Esophagus muscularis mucosa (tissue), 3 donors: ENCODE data around the gene SSTR5.

Experiments used
- CTCF ChIP-seq, 3 experiments: fragments of 200-600 bp in 2 of 3; fragments of 450-650 bp in 1 of 3; sonication (generic) in 2 of 3; IDR thresholded peaks; one replicate each; pipeline ENCODE4 v1.5.1; 2017 to 2019; ENCODE audit warnings: antibody characterized with exemption in 3 of 3, mild to moderate bottlenecking in 2 of 3, moderate library complexity in 1 of 3
- POLR2A ChIP-seq: fragments of 450-650 bp; IDR thresholded peaks from one replicate; pipeline ENCODE4 v1.6.1; 2017; ENCODE audit warnings: antibody characterized with exemption, moderate library complexity, mild to moderate bottlenecking, low read depth

DNA sequence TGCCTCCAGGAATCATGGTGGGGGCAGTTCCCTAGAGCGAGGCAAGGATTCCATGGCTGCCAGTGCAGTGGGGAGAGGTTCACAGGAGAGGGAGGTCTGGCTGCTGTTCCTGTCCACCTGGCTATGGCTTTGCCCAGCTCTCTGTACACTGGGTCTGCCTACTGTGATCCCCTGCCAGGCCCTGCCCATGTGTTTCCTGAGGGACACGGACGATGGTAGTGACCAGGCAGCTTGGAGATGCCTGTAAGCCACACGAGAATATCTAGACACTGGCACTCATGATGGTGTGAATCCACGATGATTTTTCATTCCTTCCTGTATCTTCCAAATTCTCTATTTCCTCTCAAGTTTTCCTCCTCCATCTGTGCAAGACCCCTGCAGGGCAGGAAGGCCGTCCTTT lies 12.4 kb downstream of the SSTR5 start:
- TF ChIP-seq POLR2A (no peak), CTCF (IDR thresholded peaks at IDR 0.05) (no peak)
